Ishikawa (cell line): ENCODE results near the gene SMDT1.

Experiments used
- CREB1 ChIP-seq: IDR thresholded peaks from 2 replicates; pipeline ENCODE4 v1.6.1; 2012; ENCODE audit warnings: low read depth
- EGR1 ChIP-seq: IDR thresholded peaks from 2 replicates; pipeline ENCODE4 v1.6.1; 2012
- EP300 ChIP-seq: IDR thresholded peaks from 2 replicates; pipeline ENCODE4 v1.6.1; 2012; ENCODE audit warnings: borderline replicate concordance
- FOXM1 ChIP-seq: IDR thresholded peaks from 2 replicates; pipeline ENCODE4 v1.6.1; 2012; ENCODE audit warnings: low read depth, borderline replicate concordance
- RAD21 ChIP-seq: IDR thresholded peaks from 2 replicates; pipeline ENCODE4 v1.6.1; 2012; ENCODE audit warnings: low read depth
- TAF1 ChIP-seq: IDR thresholded peaks from 2 replicates; pipeline ENCODE4 v1.6.1; 2012; ENCODE audit warnings: low read depth, mild to moderate bottlenecking
- TCF12 ChIP-seq: IDR thresholded peaks from 2 replicates; pipeline ENCODE4 v1.6.1; 2012; ENCODE audit warnings: low read depth
- TEAD4 ChIP-seq: IDR thresholded peaks from 2 replicates; pipeline ENCODE4 v1.6.1; 2012
- YY1 ChIP-seq: IDR thresholded peaks from 2 replicates; pipeline ENCODE4 v1.6.1; 2012; ENCODE audit warnings: low read depth
- ZBTB7A ChIP-seq: IDR thresholded peaks from 2 replicates; pipeline ENCODE4 v1.6.1; 2012; ENCODE audit warnings: low read depth
- TF ChIP-seq, protein P1 (sequence below): IDR thresholded peaks from 2 replicates; pipeline ENCODE4 v1.6.1; 2012
- TF ChIP-seq, protein P2 (sequence below): IDR thresholded peaks from 2 replicates; pipeline ENCODE4 v1.6.1; 2012; ENCODE audit warnings: low read depth, mild to moderate bottlenecking
- TF ChIP-seq, protein P3 (sequence below): IDR thresholded peaks from 2 replicates; pipeline ENCODE4 v1.6.1; 2012

- TF ChIP-seq YY1 (no peak), ZBTB7A (no peak), TCF12 (no peak), RAD21 (no peak), EP300 (no peak), EGR1 (no peak), FOXM1 (no peak), TEAD4 (no peak), CREB1 (no peak), TAF1 (no peak)
- TF ChIP-seq, protein P1, sequence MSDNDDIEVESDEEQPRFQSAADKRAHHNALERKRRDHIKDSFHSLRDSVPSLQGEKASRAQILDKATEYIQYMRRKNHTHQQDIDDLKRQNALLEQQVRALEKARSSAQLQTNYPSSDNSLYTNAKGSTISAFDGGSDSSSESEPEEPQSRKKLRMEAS, result no peak
- TF ChIP-seq, protein P2, sequence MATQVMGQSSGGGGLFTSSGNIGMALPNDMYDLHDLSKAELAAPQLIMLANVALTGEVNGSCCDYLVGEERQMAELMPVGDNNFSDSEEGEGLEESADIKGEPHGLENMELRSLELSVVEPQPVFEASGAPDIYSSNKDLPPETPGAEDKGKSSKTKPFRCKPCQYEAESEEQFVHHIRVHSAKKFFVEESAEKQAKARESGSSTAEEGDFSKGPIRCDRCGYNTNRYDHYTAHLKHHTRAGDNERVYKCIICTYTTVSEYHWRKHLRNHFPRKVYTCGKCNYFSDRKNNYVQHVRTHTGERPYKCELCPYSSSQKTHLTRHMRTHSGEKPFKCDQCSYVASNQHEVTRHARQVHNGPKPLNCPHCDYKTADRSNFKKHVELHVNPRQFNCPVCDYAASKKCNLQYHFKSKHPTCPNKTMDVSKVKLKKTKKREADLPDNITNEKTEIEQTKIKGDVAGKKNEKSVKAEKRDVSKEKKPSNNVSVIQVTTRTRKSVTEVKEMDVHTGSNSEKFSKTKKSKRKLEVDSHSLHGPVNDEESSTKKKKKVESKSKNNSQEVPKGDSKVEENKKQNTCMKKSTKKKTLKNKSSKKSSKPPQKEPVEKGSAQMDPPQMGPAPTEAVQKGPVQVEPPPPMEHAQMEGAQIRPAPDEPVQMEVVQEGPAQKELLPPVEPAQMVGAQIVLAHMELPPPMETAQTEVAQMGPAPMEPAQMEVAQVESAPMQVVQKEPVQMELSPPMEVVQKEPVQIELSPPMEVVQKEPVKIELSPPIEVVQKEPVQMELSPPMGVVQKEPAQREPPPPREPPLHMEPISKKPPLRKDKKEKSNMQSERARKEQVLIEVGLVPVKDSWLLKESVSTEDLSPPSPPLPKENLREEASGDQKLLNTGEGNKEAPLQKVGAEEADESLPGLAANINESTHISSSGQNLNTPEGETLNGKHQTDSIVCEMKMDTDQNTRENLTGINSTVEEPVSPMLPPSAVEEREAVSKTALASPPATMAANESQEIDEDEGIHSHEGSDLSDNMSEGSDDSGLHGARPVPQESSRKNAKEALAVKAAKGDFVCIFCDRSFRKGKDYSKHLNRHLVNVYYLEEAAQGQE, result no peak
- TF ChIP-seq, protein P3, sequence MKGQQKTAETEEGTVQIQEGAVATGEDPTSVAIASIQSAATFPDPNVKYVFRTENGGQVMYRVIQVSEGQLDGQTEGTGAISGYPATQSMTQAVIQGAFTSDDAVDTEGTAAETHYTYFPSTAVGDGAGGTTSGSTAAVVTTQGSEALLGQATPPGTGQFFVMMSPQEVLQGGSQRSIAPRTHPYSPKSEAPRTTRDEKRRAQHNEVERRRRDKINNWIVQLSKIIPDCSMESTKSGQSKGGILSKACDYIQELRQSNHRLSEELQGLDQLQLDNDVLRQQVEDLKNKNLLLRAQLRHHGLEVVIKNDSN, result no peak
Observed at GRCh38 chr22:42077486-42078125, 1.9 kb upstream of the SMDT1 start.
